NCI-H774 (cell line): Measurements from ENCODE around the gene KCNK3.

Experiments used
- DNase-seq: peaks from one replicate; lab custom pipeline; 2025; lab: John Stamatoyannopoulos, UW

The KCNK3 gene

DNA sequence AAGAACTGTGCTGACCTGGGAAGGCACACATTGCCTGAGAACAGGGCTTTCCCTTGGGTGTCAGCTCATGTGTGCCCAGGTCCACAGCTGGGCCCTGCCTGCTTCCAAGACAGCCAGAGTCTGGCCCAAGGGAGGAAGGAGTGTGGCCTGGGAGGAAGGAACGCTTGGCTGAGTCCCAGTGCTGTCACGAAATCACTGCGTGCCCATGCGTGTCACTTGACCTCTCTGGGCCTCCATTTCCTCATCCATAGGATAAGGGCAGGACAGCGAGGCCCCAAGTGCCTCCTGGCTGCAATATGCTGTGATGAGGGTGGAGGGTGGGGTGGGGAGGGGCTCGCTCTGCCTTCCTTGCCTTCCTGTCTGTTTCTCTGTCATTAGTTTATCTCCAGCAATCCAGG lies 642 bp upstream of the KCNK3 start:
- no peak for DNase-seq

DNA sequence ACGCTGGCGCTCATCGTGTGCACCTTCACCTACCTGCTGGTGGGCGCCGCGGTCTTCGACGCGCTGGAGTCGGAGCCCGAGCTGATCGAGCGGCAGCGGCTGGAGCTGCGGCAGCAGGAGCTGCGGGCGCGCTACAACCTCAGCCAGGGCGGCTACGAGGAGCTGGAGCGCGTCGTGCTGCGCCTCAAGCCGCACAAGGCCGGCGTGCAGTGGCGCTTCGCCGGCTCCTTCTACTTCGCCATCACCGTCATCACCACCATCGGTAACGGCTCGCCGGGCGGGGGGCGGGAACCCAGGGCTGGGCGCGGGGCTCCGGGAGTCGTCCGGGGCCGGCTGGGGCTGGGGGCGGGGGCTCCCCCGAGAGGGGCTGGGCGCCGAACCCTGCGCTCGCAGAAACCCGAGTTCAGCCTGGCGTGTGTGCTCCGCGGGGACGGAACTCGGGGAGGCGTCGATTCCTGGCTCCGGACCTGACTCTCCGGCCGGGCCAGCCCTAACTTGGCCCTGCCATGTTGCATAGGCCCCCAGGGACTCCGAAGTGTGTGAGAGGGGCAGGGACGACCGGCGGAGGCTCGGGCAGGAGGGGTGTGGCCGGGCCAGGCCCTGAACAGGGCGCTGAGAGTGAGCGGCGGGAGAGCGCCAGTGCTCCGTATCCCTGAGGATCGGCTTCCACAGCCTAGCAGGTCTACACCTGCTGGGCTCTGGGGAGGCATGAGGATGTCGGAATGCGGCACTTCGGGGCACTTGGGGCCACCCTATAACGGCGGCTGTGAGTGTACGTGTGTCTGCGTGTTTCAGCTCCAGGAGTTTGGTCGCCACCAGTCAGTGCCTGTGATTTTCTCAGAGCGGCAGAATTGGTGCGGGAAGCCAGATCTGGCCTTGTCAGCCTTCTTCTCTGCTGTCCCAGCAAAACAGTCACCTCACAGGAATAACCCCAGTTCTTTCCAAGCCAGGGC lies 651 bp downstream of the KCNK3 start:
- DNase-seq: no peak

DNA sequence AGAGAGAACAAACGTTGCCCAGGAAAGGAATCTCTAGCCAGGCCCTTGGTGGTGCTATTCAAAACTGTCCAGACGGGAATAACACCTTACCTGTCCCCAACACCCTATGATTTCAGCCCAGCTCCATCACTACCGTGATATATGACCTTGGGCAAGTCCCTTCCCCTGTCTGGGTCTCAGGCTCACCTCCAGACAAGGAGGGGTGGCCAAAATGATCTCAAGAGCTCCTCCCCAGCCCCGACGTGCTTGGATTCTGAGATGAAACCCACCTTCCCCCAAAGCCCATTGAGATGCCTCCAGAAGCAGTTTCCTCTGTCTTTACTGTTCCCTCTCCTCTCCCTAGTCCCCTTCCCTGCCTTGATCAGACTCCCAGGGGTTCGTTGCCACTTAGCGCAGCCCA lies 1.5 kb downstream of the KCNK3 start:
- DNase-seq: no peak

DNA sequence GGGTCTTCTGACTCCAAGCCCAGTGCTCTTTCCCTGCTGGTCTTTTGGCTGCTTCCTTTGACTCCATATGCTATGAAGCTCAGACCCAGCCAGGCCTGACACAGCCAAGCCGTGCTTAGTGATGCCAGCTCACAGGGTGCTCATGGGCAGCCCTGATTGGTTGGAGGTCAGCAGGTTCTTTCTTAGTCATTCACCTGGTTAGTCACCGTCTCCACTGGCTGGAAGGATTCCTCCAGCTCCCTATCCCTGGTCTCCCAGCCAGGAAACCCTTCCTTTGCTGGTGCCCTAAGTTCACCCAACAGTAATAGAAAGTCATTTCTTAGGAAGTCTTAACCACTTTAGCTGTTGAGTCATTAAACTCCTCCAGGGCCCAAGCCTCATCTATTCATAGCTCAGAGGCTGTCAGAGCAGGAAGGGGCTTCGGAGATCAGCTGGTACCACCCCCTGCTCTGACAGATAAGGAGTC lies 3.9 kb downstream of the KCNK3 start:
- no peak for DNase-seq

DNA sequence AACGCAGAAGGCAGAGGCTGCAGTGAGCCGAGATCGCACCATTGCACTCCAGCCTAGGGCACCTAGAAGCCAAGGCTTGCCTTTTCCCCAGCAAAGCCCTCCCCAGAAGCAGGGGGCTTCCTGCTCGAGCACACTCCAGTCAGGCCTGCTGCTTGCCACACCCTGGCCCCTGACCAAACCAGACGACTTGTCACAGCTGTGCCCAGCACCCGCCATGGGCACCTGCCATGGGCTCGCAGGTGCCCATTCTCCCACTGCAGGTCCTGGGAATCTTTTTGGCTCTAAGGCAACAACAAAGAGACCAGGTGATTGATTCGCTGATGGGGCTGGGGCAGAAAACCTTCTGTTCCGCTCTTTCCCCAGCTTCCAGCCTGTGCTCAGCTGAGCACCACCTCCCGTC lies 4.9 kb downstream of the KCNK3 start:
- DNase-seq: no peak

DNA sequence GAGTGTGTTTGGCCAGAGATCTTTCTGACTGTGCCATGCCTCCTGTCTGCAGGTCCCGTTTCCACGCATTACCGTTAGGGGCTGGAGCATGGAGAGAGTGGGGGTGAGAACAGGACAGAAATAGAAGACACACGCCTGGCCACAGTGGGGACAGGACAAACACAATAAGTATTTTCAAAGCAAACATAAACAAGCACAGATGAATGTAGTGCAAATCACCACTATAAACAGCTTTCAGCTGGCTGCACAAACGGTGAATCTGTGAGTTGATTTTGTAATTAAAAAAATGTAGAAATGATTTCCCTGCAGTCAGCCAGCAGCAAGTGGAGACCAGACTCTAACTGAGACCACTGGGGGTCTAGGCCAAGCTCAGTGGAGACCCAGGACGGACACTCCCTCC lies 6.8 kb downstream of the KCNK3 start:
- DNase-seq: no peak

DNA sequence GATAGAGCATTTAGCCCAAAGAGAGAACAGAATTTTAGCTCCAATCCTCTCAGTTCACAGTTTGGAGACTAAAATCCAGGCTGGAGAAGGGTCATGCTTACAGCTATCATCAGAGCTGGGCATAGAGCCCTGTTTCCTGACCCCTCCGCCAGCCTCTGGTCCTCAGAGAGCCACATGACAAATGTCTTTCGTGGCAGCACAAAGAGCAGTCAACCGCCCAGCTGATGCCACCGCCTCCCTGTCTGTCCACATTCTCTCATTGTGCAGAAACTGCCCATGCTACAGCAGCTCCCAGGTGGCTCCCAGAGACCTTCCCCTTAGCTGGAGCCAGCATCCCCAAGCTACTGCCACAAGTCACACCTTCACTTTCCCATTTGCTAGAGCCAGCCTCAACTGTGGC lies 7.6 kb downstream of the KCNK3 start:
- DNase-seq: no peak

DNA sequence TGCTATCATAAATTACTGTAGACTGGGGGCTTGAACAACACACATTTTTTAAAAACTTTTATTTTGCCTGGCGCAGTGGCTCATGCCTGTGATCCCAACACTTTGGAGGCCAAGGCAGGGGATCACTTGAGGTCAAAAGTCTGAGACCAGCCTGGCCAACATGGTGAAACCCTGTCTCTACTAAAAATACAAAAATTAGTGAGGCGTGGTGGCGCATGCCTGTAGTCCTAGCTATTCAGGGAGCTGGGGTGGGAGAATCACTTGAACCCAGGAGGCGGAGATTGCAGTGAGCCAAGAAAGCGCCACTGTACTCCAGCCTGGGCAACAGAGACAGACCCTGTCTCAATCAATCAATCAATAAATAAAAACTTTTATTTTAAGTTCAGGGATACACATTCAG lies 9.1 kb downstream of the KCNK3 start:
- no peak for DNase-seq

DNA sequence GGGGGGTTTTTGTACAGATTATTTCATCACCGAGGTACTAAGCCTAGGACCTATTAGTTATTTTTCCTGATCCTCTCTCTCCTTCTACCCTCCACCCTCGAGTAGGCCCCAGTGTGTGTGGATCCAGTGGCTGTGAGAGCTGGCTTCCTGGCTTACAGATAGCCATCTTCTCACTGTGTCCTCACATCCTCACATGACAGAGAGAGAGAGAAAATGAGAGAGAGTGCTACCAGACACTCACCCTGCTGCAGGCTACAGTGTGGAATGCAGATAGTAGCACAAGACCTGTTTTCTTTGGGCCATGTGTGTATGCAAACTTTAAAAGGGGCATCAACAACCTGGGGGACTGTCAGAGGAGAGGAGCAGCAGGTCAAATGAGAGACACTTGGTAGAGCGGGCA lies 9.5 kb downstream of the KCNK3 start:
- no peak for DNase-seq

DNA sequence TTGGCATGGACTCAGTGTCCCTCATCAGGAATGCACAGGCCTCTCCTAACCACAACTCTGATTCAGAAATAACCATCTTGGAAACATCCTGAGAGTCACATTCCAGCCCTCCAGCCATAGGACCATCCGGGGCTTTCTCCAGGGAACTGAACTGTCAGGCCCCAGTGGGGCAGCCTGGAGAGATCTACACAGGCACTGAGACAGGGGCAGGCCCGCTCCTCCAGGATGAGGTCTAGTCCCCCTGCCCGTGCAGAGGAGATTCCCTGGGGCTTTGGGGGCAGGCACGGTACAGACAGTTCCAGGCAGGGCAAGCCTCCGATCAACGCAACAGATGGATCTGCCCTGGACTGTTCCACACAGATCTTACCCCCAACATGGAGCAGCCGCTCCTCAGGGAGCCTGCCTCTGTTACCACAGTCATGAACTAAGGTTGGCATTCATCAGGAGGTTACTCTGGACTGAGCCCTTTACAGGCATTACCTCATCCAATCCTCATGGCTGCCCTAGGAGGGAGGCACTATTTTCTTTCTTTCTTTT lies 12.0 kb downstream of the KCNK3 start:
- DNase-seq: no peak

DNA sequence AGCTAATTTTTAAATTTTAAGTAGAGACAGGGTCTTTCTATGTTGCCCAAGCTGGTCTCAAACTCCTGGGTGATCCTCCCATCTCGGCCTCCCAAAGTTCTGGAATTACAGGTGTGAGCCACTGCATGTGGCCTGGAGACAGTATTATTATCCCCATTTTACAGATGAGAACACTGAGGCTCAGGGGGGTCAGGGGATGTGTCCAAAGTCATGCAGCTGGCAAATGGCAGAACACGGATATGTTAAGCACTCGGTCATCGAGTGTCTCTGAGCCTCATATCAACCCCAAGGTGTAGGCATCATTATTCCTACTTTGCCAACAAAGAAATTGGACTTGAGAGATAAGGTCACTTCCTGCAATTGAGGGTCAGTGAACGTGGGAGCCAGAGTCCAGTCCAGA lies 12.6 kb downstream of the KCNK3 start:
- DNase-seq: no peak

DNA sequence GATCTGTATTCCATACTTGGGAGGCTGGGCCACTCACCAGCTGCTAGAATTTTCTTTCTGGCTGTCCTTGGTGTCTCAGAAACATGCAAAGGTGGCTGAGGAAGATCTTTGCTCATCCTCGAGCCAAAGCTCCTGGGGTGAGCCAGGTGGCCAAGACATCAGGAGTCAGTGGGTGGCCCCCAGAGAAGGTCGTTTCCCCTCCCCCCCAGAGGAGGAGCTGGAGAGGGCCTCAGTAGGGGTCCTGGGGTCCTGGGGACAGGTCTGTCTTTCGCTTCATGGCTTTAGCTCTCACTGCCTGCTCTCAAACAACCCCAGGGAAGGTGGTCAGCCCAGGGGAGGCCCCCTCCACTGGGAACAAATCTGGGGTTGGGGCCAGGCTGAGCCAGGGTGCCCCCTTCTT lies 13.6 kb downstream of the KCNK3 start:
- no peak for DNase-seq

DNA sequence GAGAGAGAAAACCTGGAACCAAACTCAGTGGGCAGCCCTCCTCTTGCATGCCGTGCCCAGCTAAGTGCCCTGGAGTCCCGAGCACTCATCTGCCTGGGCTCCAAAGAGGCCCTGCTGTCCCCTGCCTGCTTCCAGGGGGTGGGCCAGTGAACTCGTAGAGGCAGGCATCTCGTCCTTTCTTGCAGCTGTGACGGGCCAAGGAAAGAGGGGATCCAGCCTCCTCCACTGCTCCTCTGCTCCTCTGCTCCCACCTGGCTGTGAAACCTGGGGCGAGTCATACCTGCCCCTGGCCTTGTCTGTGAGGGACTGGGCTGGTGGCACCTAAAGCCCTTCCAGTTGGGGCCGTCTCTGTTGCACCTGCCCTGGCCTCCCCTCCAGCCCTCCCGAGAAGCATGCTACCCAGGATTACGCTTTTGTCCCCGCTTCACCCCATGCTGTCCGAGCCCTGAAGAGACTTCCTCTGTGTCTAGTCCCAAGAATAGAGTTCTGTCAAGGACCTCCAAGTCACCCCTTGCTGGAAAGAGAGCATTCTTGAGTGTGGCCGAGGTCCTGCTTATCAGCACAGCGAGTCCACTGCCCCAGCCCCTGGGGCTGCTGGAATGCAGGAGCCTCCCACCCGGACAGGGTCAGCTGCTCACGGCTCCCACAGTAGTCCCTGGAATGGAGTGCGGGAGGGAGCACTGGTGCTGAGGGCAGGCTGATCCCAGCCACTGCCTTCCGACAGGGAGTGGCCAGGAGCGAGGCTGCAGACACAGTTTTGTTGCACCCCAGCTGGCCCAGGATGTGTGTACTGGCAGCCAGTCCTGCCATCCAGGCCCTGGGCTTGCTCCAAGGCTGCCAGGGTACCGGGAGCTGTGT lies 14.3 kb downstream of the KCNK3 start:
- no peak for DNase-seq

DNA sequence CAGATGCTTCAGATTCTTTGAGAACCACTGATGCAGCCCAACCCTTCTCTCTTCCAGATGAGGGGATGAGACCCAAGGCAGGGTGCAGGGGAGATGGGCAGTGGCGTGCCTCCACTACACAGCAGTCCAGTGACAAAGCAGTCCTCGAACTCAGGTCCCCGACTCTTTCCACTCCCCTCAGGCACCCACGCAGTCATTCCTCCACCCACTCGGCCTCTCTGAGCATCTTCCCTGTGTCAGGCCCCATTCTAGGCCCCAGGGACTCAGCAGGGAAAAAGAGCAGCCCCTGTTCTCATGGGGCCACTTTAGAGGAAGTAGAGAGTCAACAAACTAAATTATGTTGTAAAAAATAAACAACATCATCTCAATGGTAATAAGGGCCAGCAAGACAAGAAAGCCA lies 15.2 kb downstream of the KCNK3 start:
- DNase-seq: no peak

DNA sequence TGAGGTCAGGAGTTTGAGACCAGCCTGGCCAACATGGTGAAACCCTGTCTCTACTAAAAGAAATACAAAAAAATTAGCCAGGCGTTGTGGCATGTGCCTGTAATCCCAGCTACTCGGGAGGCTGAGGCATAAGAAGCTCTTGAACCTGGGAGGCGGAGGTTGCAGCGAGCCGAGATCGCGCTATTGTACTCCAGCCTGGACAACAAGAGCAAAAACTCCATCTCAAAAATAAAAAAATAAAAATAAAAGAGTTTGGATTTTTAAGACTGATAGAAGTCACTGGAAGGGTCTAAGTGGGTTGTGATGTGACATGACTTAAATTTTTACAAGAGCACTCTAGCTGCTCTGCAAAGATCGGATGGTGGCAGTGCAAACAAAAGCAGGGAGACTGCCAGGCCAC lies 15.9 kb downstream of the KCNK3 start:
- DNase-seq: no peak

DNA sequence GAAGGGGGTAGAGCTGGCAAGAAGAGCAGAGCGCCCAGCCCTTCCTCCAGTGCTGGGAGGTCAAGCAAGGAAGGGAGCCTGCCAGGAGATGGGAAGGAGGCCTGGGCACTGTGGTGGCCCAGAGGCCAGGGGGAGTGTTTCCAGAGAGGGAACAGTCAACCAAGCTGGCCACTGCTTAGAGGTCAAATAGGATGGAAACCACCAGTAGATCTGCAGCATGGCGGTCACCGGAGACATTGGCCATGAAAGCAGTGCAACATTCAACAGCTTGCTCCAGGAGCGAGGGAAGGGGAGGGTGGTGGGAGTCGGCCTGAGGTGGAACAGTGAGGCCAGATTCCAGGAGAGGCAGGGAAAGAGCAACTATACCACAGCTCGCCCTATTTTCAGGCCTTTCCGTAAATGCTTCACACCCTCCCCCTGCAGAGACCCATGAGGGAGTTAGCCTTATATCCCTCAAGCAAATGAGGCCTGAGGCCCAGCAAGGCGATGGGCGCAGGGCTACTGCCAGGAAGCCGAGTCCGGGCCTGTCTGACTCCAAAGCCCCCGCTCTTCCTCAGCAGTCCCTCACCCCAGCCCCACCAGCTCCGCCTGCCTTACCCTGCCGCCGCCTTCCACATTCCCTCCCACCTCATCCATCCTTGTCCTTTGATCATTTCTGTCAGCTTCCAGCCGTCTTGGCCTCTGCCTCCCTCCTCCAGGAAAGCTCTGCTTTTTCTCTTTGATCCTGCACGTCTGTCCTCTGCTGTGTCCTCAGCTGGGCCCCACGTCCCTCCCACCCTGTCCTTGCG lies 17.0 kb downstream of the KCNK3 start:
- no peak for DNase-seq

DNA sequence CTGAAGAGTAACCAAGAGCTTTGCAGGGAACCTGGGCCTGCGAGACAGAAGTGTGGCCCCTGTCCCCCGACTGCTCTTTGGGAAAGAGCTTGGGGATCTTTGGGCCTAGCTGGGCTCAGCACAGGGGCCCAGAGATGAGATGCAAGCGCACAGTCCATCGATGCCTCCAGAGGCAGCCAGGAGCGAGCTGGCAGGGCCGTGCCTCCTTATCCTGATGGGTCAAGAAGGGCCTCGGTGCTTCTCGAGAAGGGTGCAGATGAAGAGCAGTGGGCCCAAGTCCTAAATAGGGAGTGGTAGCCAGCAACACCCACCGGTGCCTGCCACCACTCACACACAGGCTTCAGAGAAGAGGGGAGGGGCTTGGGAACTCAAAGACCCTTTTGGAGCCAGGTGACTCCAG lies 17.6 kb downstream of the KCNK3 start:
- no peak for DNase-seq

DNA sequence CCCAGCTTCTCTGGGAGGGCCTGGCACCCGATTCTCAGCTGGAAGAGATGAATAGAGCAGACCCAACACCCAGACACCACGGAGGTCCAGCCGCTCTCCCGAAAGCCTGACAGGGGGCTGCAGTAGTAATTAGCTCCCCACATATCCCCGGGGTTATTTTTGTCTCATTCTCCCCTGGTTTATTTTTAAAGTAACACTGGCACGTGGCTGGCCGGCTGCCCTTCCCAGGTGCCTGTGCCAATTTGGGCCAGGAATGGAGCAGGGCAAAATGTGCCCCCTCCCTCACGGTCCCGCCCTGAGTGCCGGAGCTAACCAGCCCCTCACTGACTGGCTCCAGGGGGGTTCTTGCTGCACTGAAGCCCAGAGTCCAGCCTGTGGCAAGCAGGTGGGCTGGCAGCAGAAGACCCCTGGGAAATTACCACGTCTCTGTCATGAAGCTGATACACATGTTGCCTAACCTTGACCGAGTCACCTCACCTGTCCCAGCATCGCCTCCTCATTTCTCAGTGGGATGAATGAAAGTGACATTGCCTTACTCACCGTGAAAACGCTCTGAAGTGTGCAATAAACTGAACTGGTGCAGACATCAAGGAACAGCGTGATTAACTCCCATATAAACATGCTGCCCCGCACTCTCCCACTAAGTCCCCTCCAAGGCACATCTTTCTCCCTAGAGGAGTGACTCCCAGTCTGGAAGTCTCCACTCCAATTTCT lies 18.4 kb downstream of the KCNK3 start:
- DNase-seq: no peak

DNA sequence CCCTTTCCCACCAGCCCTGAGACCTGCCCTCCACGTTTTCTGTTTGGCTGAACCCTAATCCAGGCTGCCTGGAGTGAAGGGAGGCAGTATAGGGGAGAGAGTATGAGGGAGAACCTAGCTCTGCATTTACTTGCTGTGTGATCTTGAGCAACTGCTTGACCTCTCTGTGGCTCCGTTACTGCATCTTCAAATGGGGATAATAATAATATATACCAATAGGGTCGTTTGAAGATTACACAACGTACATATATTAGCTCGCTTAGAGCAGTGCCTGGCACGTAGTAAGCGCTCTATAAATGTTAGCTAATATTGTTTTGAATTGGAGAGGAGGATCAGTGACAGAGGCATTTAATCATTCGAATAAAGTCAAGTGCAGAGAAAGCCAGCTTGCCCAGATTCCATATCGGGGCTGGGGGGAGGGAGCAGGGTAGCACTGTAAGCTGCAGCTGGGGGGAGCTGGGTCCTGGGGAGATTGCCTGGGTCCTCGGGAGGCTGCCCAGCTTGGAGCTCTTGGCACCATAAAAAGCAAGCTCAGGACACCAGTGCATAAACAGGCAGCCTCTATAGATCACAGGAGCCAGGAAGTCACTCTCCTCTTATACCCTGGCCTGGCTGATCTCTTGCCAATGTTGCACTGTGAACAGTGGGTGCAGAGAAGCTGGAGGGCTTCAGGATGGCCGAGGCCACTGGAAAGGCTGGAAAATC lies 19.1 kb downstream of the KCNK3 start:
- no peak for DNase-seq
